Middle frontal gyrus (tissue), 1 donor: Measurements from ENCODE around the gene ATP8B3.

Source experiments
- DNase-seq: peaks from one replicate; pipeline ENCODE4 v3.0.0-alpha.2; 2015; ENCODE audit warnings: low spot score; ENCODE audit errors: extremely low spot score

The ATP8B3 gene

DNA sequence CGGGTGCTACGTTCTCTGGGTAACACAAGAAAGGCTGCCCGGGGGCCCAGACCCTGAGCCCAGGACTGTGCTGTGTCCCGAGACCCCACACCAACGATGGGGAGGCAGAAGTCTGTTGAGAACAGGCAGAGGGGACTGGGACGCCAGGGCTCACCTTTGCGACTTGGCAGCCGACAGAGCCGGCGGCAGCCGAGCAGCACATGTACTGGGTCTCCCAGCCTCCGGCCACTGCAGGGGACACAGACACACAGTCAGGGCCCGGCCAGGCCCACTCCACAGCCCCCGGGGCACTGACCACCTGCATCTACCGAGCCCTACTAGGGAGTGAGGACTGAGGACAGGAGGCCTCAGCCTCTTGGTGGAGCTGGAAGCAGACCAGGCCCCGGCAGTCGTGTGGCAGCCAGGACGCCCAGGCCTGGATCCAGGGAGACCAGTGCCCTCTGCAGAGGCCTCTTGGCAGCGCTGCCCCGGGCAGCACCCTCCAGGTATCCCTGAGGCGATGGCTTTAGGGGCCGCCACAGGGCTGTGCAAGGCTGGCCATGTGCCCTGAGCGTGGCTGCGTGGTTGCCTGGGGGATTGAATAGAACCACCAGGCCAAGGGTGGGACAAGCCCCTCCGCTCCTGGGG is 5.6 kb upstream of the ATP8B3 start:
- DNase-seq: no peak

GRCh38 chr19:1816530-1817298 is 4.6 kb upstream of the ATP8B3 start:
- no peak for DNase-seq

DNA sequence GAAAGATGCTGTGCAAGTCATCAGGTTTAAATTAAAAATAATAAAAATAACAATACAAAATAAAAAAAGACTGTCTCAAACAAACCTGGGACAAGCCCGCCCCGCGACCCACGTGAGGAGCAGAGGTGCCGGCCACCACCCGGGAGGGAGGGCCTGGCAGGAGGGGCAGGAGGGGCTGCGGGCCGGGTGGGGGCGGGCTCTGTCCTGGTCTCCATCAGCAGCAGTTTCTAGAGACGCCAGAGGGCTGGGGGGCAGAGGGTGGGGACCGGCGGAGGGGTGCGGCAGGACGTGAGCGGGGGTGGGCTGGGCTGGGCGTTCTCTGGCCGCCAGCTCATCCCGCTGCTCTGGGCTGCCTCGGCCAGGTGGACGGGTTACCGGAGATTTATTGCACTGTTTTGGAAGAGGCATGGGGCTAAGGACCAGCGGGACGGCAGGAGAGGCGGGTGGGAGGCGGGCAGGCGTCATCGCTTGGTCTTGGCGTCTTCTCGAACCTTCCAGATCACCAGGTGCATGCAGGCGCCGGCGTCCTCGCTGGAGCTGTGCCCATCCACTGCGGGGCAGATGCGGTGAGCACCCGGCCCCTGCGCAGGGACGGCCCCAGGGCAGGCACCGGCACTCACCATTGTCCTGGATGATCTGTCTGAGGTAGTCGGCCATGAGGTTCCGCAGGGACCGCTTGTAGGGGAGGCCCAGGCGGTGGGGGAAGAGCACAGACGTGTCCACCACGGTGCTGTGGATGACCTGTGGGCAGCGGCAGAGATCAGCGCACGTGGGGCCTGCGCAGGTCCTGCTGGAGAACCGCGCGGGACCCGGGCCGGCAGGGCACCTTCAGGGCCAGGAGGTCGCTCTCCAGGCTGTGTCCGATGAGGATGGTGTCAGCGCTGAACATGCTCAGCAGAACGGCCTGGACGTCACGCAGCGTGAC is 3.8 kb upstream of the ATP8B3 start:
- no peak for DNase-seq

- no peak for DNase-seq
Observed at GRCh38 chr19:1814833-1815604, 2.9 kb upstream of the ATP8B3 start.

GRCh38 chr19:1814391-1814790 is 2.3 kb upstream of the ATP8B3 start:
- no peak for DNase-seq

GRCh38 chr19:1813192-1814182 is 1.4 kb upstream of the ATP8B3 start:
- no peak for DNase-seq

GRCh38 chr19:1812426-1813191 is 533 bp upstream of the ATP8B3 start:
- DNase-seq: no peak

DNA sequence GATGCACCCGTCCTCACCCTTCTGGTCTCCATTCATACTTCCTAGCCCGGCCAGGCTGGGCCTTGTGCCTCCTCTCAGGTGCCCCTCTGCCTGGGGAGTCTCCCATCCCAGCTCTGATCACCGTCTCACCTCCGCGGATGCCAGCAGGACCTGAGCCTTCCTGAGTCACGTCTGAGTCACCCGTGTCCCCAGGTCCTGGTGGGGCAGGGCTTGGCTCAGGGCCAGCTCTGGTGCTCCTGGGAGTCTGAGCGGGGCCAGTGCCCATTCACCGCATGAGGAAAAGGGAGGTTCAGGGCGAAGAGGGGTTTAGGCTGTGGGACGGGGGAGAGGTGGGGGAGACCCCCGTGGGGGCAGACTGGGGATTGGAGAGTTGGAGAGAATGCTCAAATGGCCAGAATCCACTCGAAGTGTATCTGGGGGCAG is 593 bp downstream of the ATP8B3 start:
- DNase-seq: no peak

DNA sequence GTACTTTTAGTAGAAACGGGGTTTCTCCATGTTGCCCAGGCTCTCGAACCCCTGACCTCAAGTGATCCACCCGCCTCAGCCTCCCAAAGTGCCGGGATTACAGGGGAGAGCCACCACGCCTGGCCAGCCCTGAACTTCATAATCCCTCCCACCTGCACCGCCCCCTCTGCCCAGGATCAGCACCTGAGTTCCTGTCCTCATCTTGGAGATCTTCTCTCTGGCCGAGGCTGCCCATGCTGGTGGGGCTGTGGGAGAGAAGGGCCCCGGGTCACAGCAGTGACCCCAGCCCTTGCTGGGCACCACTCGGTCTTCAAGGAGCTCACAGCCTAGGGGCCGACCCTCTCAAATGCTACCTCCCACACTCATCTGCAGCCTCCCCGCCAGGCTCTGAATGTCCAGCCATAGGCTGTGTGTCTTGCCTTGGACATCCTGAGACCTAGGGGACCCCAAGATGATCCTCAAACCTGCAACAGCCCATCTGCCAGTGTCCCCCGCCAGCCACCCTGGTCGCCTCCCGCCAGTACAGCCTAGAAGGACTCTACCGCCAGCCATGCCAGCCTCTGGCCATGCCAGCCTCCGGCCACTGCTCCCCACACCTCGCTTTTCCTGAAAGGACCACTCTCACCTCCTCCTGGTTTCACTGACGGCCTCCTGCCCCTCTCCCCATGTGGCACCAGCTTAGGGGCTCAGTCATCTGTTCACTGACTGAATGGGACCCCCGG is 1.5 kb downstream of the ATP8B3 start:
- DNase-seq: no peak

- no peak for DNase-seq
Observed at GRCh38 chr19:1809678-1810077, 2.4 kb downstream of the ATP8B3 start.

- DNase-seq: no peak
Observed at GRCh38 chr19:1808395-1808731, 3.7 kb downstream of the ATP8B3 start.

DNA sequence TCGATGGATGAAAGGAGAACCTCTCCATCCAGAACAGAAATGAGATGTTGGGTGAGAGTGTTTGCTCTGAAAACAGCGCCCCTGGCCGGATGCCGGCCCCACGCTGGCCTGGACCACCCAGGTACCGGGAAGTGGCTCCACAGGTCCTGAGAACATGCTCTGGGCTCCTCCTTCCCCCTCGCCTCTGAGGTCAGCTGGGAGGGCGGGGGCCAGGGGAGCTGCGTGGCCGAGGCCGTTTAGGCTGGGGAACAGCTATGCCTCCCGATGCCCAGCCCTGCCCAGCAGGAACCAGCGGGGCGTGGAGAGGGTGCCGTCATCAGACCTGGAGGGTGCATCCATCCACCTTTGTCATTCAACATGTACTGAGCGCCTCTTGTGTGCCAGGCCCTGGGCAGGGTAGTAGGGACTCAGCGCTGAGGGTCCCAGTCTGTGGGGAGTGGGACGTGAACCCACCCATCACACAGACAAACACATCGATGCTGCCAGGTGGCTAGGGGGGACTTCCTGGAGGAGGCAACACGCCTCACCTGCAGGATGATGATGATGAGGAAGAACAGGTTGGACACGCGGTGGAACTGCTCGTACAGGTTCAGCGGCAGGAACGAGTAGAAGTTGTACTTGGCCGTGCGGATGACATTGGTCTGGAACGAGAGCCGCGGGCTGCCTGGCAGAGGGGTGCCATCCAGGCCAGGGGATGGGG is 4.2 kb downstream of the ATP8B3 start:
- no peak for DNase-seq

DNA sequence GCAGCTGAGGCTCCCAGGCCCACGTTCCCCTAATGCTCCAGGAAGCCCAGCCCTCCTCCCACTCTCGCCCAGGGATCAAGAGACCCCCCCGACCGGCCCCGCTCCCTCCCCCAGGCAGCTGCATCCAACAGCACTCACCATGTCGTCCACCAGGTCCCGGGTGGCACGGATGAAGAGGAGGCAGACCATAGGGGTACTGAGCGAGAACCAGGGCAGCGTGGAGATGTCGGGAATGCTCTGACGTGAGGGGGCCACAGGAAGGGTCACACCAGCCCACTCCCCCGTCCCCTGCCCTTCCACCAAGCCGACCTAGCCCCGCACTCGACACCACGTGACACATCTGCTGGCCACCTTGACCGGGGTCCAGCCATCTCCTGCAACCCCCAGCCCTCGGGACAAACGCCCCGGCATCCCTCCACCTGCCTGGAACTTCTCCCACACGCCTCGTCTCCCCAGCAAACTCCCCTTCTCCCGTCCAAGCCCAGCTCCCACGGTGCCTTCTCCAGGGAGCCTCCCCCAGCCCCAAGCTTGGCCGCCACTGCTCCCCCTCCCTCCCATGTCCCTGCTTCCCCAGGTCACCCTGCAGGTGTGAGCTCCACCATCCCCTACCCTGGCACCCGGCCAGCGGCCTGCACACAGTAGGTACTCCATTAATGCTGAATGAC is 4.9 kb downstream of the ATP8B3 start:
- no peak for DNase-seq

DNA sequence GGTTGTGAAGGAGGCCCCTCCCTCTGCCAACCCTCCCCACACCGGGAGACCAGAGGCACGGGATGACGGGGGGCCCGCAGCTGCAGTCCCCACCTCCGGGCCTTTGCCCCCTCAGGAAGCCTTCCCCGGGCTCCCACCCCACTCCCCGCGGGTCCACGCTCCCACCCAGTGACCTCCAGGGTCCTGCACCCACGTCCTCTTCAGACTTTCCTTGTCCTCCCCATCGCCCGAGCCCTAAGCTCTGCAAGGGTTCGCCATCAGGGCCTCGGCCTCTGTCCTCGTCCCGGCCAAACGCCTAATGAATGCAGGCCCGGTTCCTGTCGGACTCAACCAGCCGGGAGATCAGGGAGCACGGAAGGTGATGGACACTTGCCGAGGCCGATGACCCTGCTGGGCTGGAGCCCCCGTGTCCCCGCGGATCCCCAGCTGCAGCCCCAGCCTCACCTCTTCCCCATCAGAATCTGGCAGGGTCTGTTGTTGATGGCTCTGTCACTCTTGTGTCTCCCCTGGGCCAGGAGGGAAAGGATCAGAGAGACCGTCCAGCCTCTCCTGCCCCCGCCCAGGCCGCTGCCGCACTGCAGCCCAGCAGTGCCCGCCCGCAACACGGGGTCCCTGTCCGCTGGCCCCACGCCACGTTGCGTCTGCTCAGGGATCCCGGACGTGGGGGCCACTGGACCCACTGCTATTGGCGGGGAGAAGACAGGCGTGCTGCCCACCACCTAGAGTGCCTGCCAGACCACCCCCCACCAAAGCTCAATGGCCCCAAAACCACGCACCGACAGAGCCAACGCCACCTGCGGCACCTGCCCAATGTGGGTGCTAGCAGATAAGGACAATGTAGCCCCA is 5.7 kb downstream of the ATP8B3 start:
- no peak for DNase-seq

DNA sequence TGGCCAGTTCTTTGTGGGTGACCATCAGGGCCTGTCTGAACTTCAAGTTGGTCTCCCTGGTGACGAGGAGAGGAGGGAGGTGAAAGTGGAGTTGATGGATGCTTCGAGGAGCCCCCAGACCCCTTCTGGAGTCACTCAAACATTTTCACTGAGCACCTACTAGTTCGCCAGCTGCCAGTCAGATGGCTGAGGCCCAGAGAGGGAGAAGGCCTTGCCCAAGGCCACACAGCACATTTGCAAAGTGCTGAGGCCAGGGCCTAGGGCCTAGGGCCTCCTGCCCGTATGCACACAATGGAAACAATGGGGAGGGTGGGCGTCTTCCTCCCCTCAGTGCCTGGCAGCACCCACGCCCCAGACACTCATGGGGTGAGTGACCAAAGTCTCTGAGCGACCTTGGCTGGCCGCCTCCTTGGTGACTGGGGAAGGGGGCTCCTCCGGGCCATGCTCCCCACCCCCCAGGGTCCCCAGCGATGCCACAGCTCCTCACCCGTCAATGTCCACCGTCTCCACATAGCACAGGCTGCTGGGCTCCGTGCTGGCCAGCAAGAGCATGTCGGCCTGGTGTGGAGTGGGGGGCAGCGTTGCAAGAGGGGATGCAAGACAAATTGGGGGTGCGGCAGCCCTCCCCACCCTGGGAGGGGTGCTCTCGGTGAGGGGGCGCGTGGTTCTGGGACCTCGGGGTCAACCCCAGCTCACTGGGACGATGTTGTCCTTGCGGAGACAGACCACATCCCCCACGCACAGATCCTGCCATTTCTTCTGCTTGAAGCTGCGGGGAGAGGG is 6.5 kb downstream of the ATP8B3 start:
- no peak for DNase-seq

- no peak for DNase-seq
Observed at GRCh38 chr19:1804858-1805257, 7.2 kb downstream of the ATP8B3 start.
